Adrenal gland (tissue), 12 donors: Measurements from ENCODE around the gene TBC1D22A. TPM values are rescaled to one million over a fixed set of nuclear protein-coding genes. Genes with fewer than 3 reads are reported as not detected.

ENCODE experiments used
- DNase-seq, 7 donors: peaks; one replicate each; pipeline ENCODE4 v3.0.0-alpha.2; 2019 to 2020
- H3K27ac ChIP-seq, 5 donors: fragments of 200-600 bp; sonication (generic) in 4 of 5; 1 replicate in 3 of 5; 2 replicates in 2 of 5; pipeline versions ENCODE4 v1.5.1 to v1.8.0; 2016 to 2020; ENCODE audit warnings: mild to moderate bottlenecking in 1 of 5
- H3K27me3 ChIP-seq: fragments of 200-600 bp; 2 replicates; pipeline ENCODE4 v1.8.0; 2021
- H3K36me3 ChIP-seq, 2 donors: fragments of 200-600 bp; replicated peaks in 1 of 2; 1 replicate in 1 of 2; 2 replicates in 1 of 2; pipeline versions ENCODE4 v1.5.1 to v1.8.0; 2018 to 2022
- H3K4me1 ChIP-seq, 2 donors: fragments of 200-600 bp; replicated peaks in 1 of 2; 1 replicate in 1 of 2; 2 replicates in 1 of 2; pipeline versions ENCODE4 v1.5.1 to v1.8.0; 2018 to 2021
- H3K4me3 ChIP-seq, 4 donors: fragments of 200-600 bp; sonication (generic) in 3 of 4; one replicate each; pipeline ENCODE4 v1.5.1; 2016 to 2018
- H3K9me3 ChIP-seq, 3 donors: fragments of 200-600 bp; sonication (generic) in 1 of 3; replicated peaks in 1 of 3; 1 replicate in 2 of 3; 2 replicates in 1 of 3; pipeline versions ENCODE4 v1.5.1 to v1.8.0; 2016 to 2021
- CTCF ChIP-seq, 6 experiments: fragments of 450-650 bp in 4 of 6; fragments of 200-600 bp in 2 of 6; sonication (generic) in 1 of 6; IDR thresholded peaks; 1 replicate in 5 of 6; 2 replicates in 1 of 6; pipeline versions ENCODE4 v1.5.1 to v1.8.0; 2016 to 2021; ENCODE audit warnings: antibody characterized with exemption in 6 of 6, mild to moderate bottlenecking in 2 of 6, moderate library complexity in 1 of 6
- POLR2A ChIP-seq, 2 donors: fragments of 450-650 bp; IDR thresholded peaks; one replicate each; pipeline ENCODE4 v1.6.1; 2017; ENCODE audit warnings: antibody characterized with exemption in 2 of 2, mild to moderate bottlenecking in 2 of 2, moderate library complexity in 1 of 2
- WGBS, 4 donors: extraction: QIAGEN DNeasy Blood & Tissue Kit in 2 of 4; methylation state at CpG; one replicate each; pipeline versions ENCODE4 v1.1.5 to v1.1.7; 2013 to 2017; 5-methylcytosine and 5-hydroxymethylcytosine counted together
- intact Hi-C, 2 donors: fragments of 100-400 bp; cut with DNase I; formaldehyde crosslinking; loops; one replicate each; pipeline versions ENCODE4 v1.14.1 to v1.15.0; 2022 to 2023
- polyA plus RNA-seq, 3 donors: library from polyadenylated mRNA; stranded (reverse); fragments of 200-250 nt in 2 of 3; fragments of 350-450 nt in 1 of 3; fragmentation: Illumina TruSeq in 1 of 3; extraction: RNeasy Lipid Tissue Mini Kit (QIAGEN cat#74804) in 1 of 3; gene quantifications; one replicate each; pipeline ENCODE4 v1.2.3, GENCODE V29; 2013 to 2014
- total RNA-seq, 9 donors: library from RNA; depleted of rRNA in 4 of 9; stranded (reverse); fragments of >200 nt in 4 of 9; fragments of 120-200 nt in 1 of 9; fragmentation: NEBNext Ultra II Directional in 1 of 9; extraction: Animal tissue kit (Norgen Biotek cat#: 25700) in 1 of 9; gene quantifications; one replicate each; pipeline versions ENCODE4 v1.1.0 to v1.2.4, GENCODE V29; 2013 to 2023
- donor health status: healthy with polysubstance abuse.
- donor health status: Bipolar disorder and iron deficiency.
- donor health status: DM: yes; HTN: yes; CAD: no.
- donor health status: DM: no; HTN: no; CAD: no.
- donor health status: DM: no; HTN: no; CAD: no.
- donor health status: DM: yes; HTN: yes; CAD: no.

Gene TBC1D22A
- total and polyA plus RNA-seq, 12 donors: 11.5 to 44.2 (median 28.1) TPM

GRCh38 chr22:47052236-47053012, 290.0 kb downstream of the TBC1D22A start:
- no peaks in the 10 kb centered on the region for H3K9me3 ChIP-seq
- DNase-seq: no peak
- H3K4me1 ChIP-seq: no peaks in the 10 kb centered on the region
- H3K4me3 ChIP-seq: no peak overlapping the region
- H3K27me3 ChIP-seq: no peaks in the 10 kb centered on the region
- intact Hi-C loops: no loop called here
- peak overlapping the region in 1 of 5 donors; percentile 52 for H3K27ac ChIP-seq
- 95 to 97% (median 96%) methylated on average over 11 to 19 of the region's 19 CpGs for WGBS, 4 donors
- TF ChIP-seq CTCF (IDR thresholded peaks at IDR 0.05) (no peak), POLR2A (IDR thresholded peaks at IDR 0.05) (no peak)
- H3K36me3 ChIP-seq: no peaks in the 10 kb centered on the region

GRCh38 chr22:47053013-47053725, 290.7 kb downstream of the TBC1D22A start:
- H3K36me3 ChIP-seq: no peaks in the 10 kb centered on the region

GRCh38 chr22:47053726-47054141, 291.3 kb downstream of the TBC1D22A start:
- Histone ChIP-seq H3K4me3 (no peak overlapping the region), H3K9me3 (no peaks in the 10 kb centered on the region), H3K4me1 (no peaks in the 10 kb centered on the region), H3K27ac (no peak overlapping the region), H3K36me3 (no peaks in the 10 kb centered on the region), H3K27me3 (no peaks in the 10 kb centered on the region)
- no peak for DNase-seq
- TF ChIP-seq CTCF (IDR thresholded peaks at IDR 0.05) (no peak), POLR2A (IDR thresholded peaks at IDR 0.05) (no peak)
- WGBS, 4 donors: 76 to 91% (median 82%) methylated on average over 10 to 12 of the region's 12 CpGs
- intact Hi-C loops: no loop called here

More at GRCh38 chr22:47053013-47053725, 290.7 kb downstream of the TBC1D22A start:
- no peaks in the 10 kb centered on the region for H3K4me1 ChIP-seq
- TF ChIP-seq CTCF (IDR thresholded peaks at IDR 0.05): no peak
- TF ChIP-seq POLR2A (IDR thresholded peaks at IDR 0.05): no peak
- H3K27ac ChIP-seq: no peak overlapping the region
- intact Hi-C loops: no loop called here
- H3K27me3 ChIP-seq: no peaks in the 10 kb centered on the region
- no peaks in the 10 kb centered on the region for H3K9me3 ChIP-seq
- 83 to 89% (median 86%) methylated on average over 11 to 14 of the region's 14 CpGs for WGBS, 4 donors
- H3K4me3 ChIP-seq: no peak overlapping the region
- no peak for DNase-seq

GRCh38 chr22:47054231-47055072, 292.0 kb downstream of the TBC1D22A start:
- no peaks in the 10 kb centered on the region for H3K9me3 ChIP-seq
- WGBS, 4 donors: 95 to 97% (median 96%) methylated on average over 23 to 28 of the region's 28 CpGs

More at GRCh38 chr22:47054231-47055072, 292.0 kb downstream of the TBC1D22A start:
- no peaks in the 10 kb centered on the region for H3K4me1 ChIP-seq
- H3K27me3 ChIP-seq: no peaks in the 10 kb centered on the region
- intact Hi-C loops: no loop called here
- no peak overlapping the region for H3K4me3 ChIP-seq
- H3K36me3 ChIP-seq: no peaks in the 10 kb centered on the region
- DNase-seq: no peak
- no peak overlapping the region for H3K27ac ChIP-seq
- no peak for TF ChIP-seq CTCF (IDR thresholded peaks at IDR 0.05)
- no peak for TF ChIP-seq POLR2A (IDR thresholded peaks at IDR 0.05)
